Activated CD8-positive, alpha-beta T cell treated with anti-CD3 and anti-CD28 coated beads for 36 hours (primary cell): ENCODE measurements around the gene SPOCK3. TPM values are rescaled to one million over a fixed set of nuclear protein-coding genes. Genes with fewer than 3 reads are reported as not detected.

ENCODE experiments used
- ATAC-seq: fragments of 200-7000 bp; cut with Tn5 transposase; one replicate; pipeline ENCODE4 v1.10.0; 2021; ENCODE audit warnings: mild to moderate bottlenecking, moderate library complexity
- CTCF ChIA-PET: fragments of 350-600 bp; sonication (Branson Sonifier 250); formaldehyde crosslinking; loops from one replicate; lab custom pipeline; 2021; ENCODE audit warnings: antibody characterized with exemption; lab: Charles Lee
- POLR2A ChIA-PET: fragments of 350-600 bp; sonication (Branson Sonifier 250); formaldehyde crosslinking; loops from one replicate; lab custom pipeline; 2021; ENCODE audit warnings: antibody characterized with exemption; lab: Charles Lee
- DNase-seq: peaks from one replicate; pipeline ENCODE4 v3.0.0-alpha.2; 2020
- H3K27ac Mint-ChIP-seq: one replicate; pipeline ENCODE4 v1.8.0; 2021; ENCODE audit warnings: mild to moderate bottlenecking, mixed read lengths
- H3K27me3 Mint-ChIP-seq: one replicate; pipeline ENCODE4 v1.8.0; 2021; ENCODE audit warnings: mixed read lengths
- H3K36me3 Mint-ChIP-seq: one replicate; pipeline ENCODE4 v1.8.0; 2021; ENCODE audit warnings: low read depth, mixed read lengths
- H3K4me1 Mint-ChIP-seq: one replicate; pipeline ENCODE4 v1.8.0; 2021; ENCODE audit warnings: low read depth, mixed read lengths
- H3K4me3 Mint-ChIP-seq: one replicate; pipeline ENCODE4 v1.8.0; 2021; ENCODE audit warnings: mild to moderate bottlenecking, moderate library complexity, mixed read lengths
- H3K9me3 Mint-ChIP-seq: one replicate; pipeline ENCODE4 v1.8.0; 2021; ENCODE audit warnings: mixed read lengths
- CTCF ChIP-seq: fragments of 200-600 bp; IDR thresholded peaks from one replicate; pipeline ENCODE4 v1.8.0; 2022; ENCODE audit warnings: antibody characterized with exemption, mild to moderate bottlenecking
- intact Hi-C: fragments of 100-400 bp; cut with micrococcal nuclease; formaldehyde crosslinking; loops from one replicate; pipeline ENCODE4 v1.10.0; 2022
- total RNA-seq, 2 experiments: library from RNA; stranded (reverse); gene quantifications; one replicate each; pipeline ENCODE4 v1.2.3, GENCODE V29; 2021

The SPOCK3 gene
- total RNA-seq, 2 experiments from 2014 or later, result not detected

- ChIA-PET CTCF (no interaction called here), POLR2A (no interaction called here)
- Mint-ChIP-seq H3K4me3 (no peak overlapping the region), H3K27ac (no peak overlapping the region), H3K4me1 (peaks cover 5% of the 10 kb centered on the region), H3K36me3 (no peaks in the 10 kb centered on the region), H3K9me3 (no peaks in the 10 kb centered on the region), H3K27me3 (peaks cover 22% of the 10 kb centered on the region)
- DNase-seq, result no peak
- intact Hi-C loops, result no loop called here
- ATAC-seq, result no peak
- no peak for TF ChIP-seq CTCF
These were observed 3.5 kb downstream of the SPOCK3 start for GRCh38 chr4:167230744-167231143.

- ChIA-PET CTCF (no interaction called here), POLR2A (no interaction called here)
- no peak for TF ChIP-seq CTCF
- Mint-ChIP-seq H3K4me3 (no peak overlapping the region), H3K27ac (no peak overlapping the region), H3K9me3 (no peaks in the 10 kb centered on the region), H3K4me1 (no peaks in the 10 kb centered on the region), H3K27me3 (no peaks in the 10 kb centered on the region), H3K36me3 (no peaks in the 10 kb centered on the region)
- DNase-seq, result no peak
- peak; percentile 34 for ATAC-seq
- intact Hi-C loops, result no loop called here
These were observed 12.2 kb downstream of the SPOCK3 start for GRCh38 chr4:167222099-167222498.

- Mint-ChIP-seq H3K27ac (no peak overlapping the region), H3K4me1 (no peaks in the 10 kb centered on the region), H3K9me3 (no peaks in the 10 kb centered on the region), H3K4me3 (no peak overlapping the region), H3K27me3 (no peaks in the 10 kb centered on the region), H3K36me3 (no peaks in the 10 kb centered on the region)
- ChIA-PET POLR2A (no interaction called here), CTCF (no interaction called here)
- DNase-seq, result no peak
- no peak for TF ChIP-seq CTCF
- intact Hi-C loops, result no loop called here
- no peak for ATAC-seq
These were observed 13.2 kb downstream of the SPOCK3 start for GRCh38 chr4:167221084-167221483.

GRCh38 chr4:167218022-167218608 lies 16.2 kb downstream of the SPOCK3 start:
- no peaks in the 10 kb centered on the region for H3K27me3 Mint-ChIP-seq
- no peaks in the 10 kb centered on the region for H3K36me3 Mint-ChIP-seq
- H3K4me3 Mint-ChIP-seq, result no peak overlapping the region
- DNase-seq, result no peak
- ATAC-seq, result no peak
- H3K27ac Mint-ChIP-seq, result no peak overlapping the region
- ChIA-PET POLR2A (no interaction called here), CTCF (no interaction called here)
- TF ChIP-seq CTCF, result no peak
- H3K9me3 Mint-ChIP-seq, result no peaks in the 10 kb centered on the region
- no peaks in the 10 kb centered on the region for H3K4me1 Mint-ChIP-seq
- intact Hi-C loops, result no loop called here

- intact Hi-C loops, result no loop called here
- TF ChIP-seq CTCF, result no peak
- Mint-ChIP-seq H3K27me3 (no peaks in the 10 kb centered on the region), H3K4me3 (no peak overlapping the region), H3K9me3 (no peaks in the 10 kb centered on the region), H3K36me3 (no peaks in the 10 kb centered on the region), H3K27ac (no peak overlapping the region), H3K4me1 (no peaks in the 10 kb centered on the region)
- ChIA-PET POLR2A (no interaction called here), CTCF (no interaction called here)
- no peak for ATAC-seq
- no peak for DNase-seq
These were observed 17.5 kb downstream of the SPOCK3 start for GRCh38 chr4:167216783-167217182.
